ENCODE data around the gene CAMKV. TPM values are rescaled to one million over a fixed set of nuclear protein-coding genes. Genes with fewer than 3 reads are reported as not detected.

The CAMKV gene
- total and polyA plus RNA-seq, 2 of the 4 experiments (the other 2 are of a cell fraction) = not detected

DNA sequence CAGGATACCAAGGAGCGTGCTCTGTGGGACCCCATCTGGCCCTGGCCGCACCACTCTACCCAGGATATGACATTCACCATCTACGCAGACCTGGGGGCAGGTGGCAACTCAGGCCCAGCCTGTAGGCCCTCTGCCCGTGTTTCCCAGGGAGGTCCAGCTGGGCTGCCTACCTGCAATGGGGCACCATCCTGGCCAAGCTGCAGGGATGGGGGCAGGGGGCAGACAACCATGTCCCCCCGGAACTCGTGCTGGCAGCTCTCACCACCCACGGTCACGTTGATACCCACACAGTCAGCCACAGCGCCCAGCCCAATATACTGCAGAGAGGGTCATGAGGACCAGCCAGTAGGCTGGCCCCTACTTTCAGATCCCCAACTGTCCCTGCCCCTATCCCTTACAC, 26.1 kb upstream of the CAMKV start:
- H3K4ac ChIP-seq (ENCODE audit: low read depth, low read length) = no peak overlapping the region
- H3K56ac ChIP-seq (ENCODE audit: extremely low read depth, insufficient read depth, low read length) = no peak overlapping the region
- H2BK20ac ChIP-seq (ENCODE audit: low read depth, low read length) = no peak overlapping the region
- no peak for TF ChIP-seq FOS (IDR thresholded peaks at IDR 0.05; ENCODE audit: low read depth, low read length)
- no TSS peak for BruUV-seq (replicated peaks)
- no peak overlapping the region for H3K4me2 ChIP-seq (ENCODE audit: low read depth, low read length)
- no peak overlapping the region for H3K9ac ChIP-seq (ENCODE audit: low read depth, low read length)
- no peak for ATAC-seq (ENCODE audit: low read depth)
- dilution Hi-C loops (cut with HindIII; ENCODE audit: low sequenced_read_pairs, unreplicated experiment) (no loop called here), intact Hi-C loops (cut with micrococcal nuclease) (no loop called here), in situ Hi-C loops (cut with MboI; ENCODE audit: low sequenced_read_pairs) (no loop called here)
- H2AK5ac ChIP-seq (ENCODE audit: low read depth, low read length) = no peak overlapping the region
- no peaks in the 10 kb centered on the region for H4K20me1 ChIP-seq (ENCODE audit: insufficient read depth, low read length)
- H2BK120ac ChIP-seq (ENCODE audit: low read depth, low read length) = no peak overlapping the region
- H3K23ac ChIP-seq (ENCODE audit: low read depth, low read length) = no peak overlapping the region
- H3K4me3 ChIP-seq (ENCODE audit: insufficient read depth, low read depth, low read length) = no peak overlapping the region
- H3K14ac ChIP-seq (replicated peaks; ENCODE audit: low read depth, low read length) = no peak overlapping the region
- WGBS, 2 experiments (ENCODE audit: extremely low coverage in 2 of 2, insufficient read length in 1 of 2) = 68% methylated on average over 3 of the region's 9 CpGs; no CpG with 5 or more reads in 1 of the 2 experiments
- H4K8ac ChIP-seq (ENCODE audit: low read depth in 2 of 2, low read length in 2 of 2) = no peak overlapping the region
- H2AFZ ChIP-seq (replicated peaks; ENCODE audit: low read length, poor library complexity) = no peak overlapping the region
- H3K9me3 ChIP-seq (ENCODE audit: control insufficient read depth, insufficient read depth, low read length) = no peaks in the 10 kb centered on the region
- no peak overlapping the region for H2BK15ac ChIP-seq (ENCODE audit: low read depth, low read length)
- no peak overlapping the region for H2BK5ac ChIP-seq (ENCODE audit: low read depth, low read length, poor library complexity, severe bottlenecking)
- no peak overlapping the region for H4K91ac ChIP-seq (ENCODE audit: insufficient read depth, low read depth, low read length)
- no peak for DNase-seq
- no peak overlapping the region for H4K5ac ChIP-seq (ENCODE audit: low read depth, low read length)
- H3K9me1 ChIP-seq (ENCODE audit: insufficient read depth, low read length) = peaks cover 2% of the 10 kb centered on the region; the same call in 1 of the 2 replicates
- H2AK9ac ChIP-seq (replicated peaks; ENCODE audit: low read depth, low read length, poor library complexity) = no peak overlapping the region
- no peak overlapping the region for H3K18ac ChIP-seq (ENCODE audit: low read depth, low read length)
- POLR2A ChIA-PET (ENCODE audit: unreplicated experiment) = no interaction called here
- no peaks in the 10 kb centered on the region for H3K79me1 ChIP-seq (ENCODE audit: low read depth in 1 of 2, low read length in 2 of 2)
- no peak overlapping the region for H3K27ac ChIP-seq (ENCODE audit: insufficient read depth, low read length)
- H3K36me3 ChIP-seq (ENCODE audit: control insufficient read depth, insufficient read depth, low read length) = no peaks in the 10 kb centered on the region
- H3K4me1 ChIP-seq (ENCODE audit: control insufficient read depth, insufficient read depth, low read length) = peaks cover 4% of the 10 kb centered on the region
- CTCF ChIA-PET = no interaction called here
- H3K27me3 ChIP-seq (ENCODE audit: control insufficient read depth, insufficient read depth, low read length) = no peaks in the 10 kb centered on the region
